Measurements from ENCODE around the gene ADGRV1.

- TF ChIP-seq CTCF (IDR thresholded peaks at IDR 0.05), result no peak
- TF ChIP-seq POLR2A (IDR thresholded peaks at IDR 0.05), result no peak
Measured at GRCh38 chr5:90792725-90793124, 234.1 kb downstream of the ADGRV1 start.
